ENCODE results near the gene HOMER2.
"Not testable (repeated sequence)": the region's sequence is repeated elsewhere in the genome, so short reads cannot be mapped to it uniquely, and the experiment has no call there.

The HOMER2 gene

DNA sequence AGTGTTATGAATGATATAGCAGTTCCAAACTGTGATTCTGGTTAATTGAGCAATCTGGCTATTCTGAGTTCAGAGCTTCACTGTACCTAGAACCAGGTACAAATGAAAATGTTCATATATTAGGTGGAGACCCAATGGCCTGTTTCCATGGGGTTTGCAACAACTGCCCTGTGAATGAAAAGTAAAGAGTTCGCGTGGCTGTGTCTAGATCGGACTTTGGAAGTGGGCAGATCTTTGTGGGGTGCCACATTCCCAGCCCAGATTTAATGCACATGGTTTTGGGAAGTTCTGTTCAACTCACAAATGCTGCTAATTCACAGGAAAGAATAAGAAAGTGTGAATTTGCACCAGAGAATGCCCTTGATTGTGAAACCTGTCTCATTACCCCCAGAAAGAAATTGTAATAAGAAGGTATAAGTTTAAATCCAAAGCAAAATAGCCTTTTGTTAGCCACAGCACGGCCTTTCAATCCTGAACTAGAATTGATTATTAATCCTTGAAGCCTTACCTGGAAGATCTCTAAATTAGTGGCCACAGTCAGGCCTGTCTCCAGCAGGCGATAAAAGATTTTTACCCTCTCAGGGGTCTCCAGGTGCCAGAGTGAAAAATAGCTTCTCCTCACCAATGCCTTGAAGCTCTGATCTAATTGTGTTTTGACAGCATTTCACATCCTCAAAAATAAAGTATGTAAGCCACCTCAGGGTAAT, 120.5 kb downstream of the HOMER2 start:
- no peak for DNase-seq (ENCODE audit: low read depth)

DNA sequence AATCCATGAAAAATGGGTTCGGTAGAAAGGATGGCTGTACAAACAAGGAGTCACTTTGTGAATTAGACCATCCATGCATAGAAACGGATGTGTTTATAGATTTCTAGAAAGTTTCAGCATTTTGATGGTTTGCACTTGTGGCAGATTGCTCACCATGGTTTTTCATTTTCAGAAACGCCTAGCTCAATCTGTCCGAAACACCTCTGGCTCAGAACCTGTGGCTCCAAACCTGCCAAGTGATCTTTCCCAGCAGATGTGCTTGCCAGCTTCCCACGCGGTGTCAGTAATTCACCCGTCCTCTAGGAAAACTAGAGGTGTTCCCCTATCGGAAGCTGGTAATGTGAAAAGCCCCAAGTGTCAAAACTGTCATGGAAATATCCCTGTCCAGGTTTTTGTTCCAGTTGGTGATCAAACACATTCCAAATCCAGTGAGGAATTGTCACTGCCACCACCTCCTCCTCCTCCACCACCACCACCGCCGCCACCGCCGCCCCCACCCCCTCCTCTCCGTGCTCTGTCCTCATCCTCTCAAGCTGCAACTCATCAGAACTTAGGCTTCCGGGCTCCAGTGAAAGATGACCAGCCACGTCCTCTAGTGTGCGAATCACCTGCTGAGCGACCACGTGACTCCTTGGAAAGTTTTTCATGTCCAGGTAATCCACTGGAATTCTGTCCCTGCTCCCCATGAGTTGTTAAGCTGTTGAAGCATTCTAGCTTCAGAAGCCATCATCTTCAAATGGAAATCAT, 121.9 kb downstream of the HOMER2 start:
- no peak for DNase-seq (ENCODE audit: low read depth)

DNA sequence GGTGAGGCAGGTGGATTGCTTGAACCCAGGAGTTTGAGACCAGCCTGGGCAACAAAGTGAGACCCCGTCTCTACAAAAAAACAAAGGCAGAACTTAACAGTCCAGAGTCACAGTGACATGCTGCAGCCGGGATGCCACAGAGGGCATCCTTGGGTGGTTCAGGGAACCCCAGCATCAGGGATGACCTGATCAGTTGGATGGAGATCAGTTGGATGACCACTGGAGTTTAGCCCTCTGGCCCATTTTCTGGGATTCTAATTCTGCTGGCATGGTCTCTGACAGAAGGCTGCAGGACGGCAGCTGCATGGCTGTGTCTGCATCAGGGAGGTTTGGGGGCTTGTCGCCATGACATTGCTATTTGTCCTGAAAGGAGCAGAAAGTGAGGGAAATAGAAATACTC, 123.3 kb downstream of the HOMER2 start:
- no peak for DNase-seq (ENCODE audit: low read depth)

- peak; percentile 78 for DNase-seq (ENCODE audit: low read depth)
Observed at GRCh38 chr15:82828075-82828474, 124.4 kb downstream of the HOMER2 start.

DNA sequence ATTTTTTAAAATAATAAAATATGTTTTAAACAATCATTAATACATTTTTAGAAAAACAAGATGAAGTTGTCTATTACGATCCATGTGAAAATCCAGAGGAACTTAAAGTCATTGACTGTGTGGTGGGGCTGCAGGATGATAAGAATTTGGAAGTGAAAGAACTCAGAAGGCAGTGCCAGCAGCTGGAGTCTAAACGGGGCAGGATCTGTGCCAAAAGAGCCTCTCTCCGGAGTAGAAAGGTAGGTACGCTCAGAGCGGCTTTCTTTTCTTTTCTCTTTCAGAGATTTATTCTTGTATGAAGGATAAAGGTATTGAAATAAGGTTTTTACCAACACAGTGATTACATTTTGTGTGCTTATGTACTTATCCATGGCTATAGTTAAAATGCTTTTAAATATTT, 129.5 kb downstream of the HOMER2 start:
- DNase-seq (ENCODE audit: low read depth) = no peak

- DNase-seq (ENCODE audit: low read depth) = not testable (repeated sequence)
Observed at GRCh38 chr15:82821851-82822250, 130.7 kb downstream of the HOMER2 start.

- not testable (repeated sequence) for DNase-seq (ENCODE audit: low read depth)
Observed at GRCh38 chr15:82821396-82821795, 131.1 kb downstream of the HOMER2 start.

DNA sequence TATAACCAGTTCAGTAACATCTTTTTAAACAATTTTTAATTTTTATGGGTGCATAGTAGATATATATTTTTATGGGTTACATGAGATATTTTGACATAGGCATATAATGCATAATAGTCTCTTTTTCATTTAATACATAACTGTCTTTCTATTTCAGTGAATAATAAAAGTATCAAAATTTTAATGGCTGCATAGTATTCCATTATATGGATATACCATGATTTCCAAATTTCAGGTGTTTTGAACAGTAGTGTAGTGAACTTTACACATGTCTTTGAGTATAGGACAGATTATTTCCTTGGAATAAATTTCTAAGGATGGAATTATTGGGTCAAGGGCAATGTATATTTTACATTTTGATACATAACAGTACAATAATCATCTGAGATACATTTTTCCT, 132.4 kb downstream of the HOMER2 start:
- no peak for DNase-seq (ENCODE audit: low read depth)

GRCh38 chr15:82812994-82813393, 139.5 kb downstream of the HOMER2 start:
- no peak for DNase-seq (ENCODE audit: low read depth)

DNA sequence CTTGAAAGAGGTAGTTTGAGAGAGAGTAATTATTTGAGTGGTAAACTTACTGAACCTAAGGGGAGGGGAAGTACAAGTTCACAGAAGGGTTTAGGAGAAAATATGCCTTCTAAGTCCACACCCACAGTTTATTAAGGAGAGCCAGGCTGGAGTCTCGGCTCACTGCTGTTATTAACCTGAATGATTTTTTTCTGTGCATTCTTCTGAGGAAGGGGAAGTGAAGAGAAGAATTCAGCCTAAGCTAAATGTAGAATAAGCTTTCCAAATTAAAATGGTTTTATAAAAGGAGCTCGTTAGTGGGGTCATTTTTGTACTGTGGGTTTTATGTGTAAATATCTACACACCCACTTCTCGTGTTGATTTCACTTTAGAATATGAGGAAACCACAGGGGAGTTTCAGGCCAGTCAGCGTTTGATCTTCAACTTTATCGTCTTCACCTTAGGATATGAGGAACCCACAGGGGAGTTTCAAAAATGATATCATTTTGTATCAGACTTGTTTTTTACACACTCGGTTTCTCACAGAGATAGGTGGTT, 141.6 kb downstream of the HOMER2 start:
- DNase-seq (ENCODE audit: low read depth) = no peak

DNA sequence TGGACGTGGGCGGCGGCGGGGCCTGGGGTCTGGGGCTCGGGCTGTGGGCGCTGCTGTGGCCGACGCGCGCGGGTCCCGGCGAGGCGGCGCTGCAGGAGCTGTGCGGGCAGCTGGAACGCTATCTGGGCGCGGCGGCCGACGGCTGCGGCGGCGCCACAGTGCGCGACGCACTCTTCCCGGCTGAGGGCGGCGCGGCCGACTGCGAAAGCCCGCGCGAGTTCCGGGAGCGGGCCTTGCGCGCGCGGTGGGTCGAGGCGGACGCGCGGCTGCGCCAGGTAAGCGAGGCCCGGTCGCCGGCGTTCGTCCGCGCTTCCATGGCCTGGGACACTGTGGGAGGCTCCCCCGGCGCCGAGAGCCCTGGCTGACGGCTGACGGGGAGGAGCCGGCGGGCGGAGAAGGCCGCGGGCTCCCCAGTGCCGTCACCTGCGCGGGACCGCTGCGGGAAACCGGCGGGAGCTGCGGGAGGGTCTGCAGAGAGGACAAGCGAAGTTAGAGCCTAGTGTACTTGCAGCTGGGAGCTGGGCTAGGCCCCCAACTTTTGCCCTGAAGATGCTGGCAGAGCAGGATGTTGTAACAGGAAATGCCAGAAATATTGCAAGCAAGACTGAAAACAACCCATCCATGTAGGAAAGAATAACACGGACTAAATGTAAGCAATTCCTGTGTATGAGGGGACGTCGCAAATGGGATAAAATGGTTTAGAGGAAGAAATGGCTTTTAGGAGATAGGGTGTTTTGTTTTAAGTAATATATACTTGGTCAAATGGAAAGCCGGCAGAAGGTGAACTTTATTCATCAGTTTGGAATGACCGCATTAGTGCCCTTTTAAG, 142.2 kb downstream of the HOMER2 start:
- DNase-seq (ENCODE audit: low read depth) = peak; percentile 81

DNA sequence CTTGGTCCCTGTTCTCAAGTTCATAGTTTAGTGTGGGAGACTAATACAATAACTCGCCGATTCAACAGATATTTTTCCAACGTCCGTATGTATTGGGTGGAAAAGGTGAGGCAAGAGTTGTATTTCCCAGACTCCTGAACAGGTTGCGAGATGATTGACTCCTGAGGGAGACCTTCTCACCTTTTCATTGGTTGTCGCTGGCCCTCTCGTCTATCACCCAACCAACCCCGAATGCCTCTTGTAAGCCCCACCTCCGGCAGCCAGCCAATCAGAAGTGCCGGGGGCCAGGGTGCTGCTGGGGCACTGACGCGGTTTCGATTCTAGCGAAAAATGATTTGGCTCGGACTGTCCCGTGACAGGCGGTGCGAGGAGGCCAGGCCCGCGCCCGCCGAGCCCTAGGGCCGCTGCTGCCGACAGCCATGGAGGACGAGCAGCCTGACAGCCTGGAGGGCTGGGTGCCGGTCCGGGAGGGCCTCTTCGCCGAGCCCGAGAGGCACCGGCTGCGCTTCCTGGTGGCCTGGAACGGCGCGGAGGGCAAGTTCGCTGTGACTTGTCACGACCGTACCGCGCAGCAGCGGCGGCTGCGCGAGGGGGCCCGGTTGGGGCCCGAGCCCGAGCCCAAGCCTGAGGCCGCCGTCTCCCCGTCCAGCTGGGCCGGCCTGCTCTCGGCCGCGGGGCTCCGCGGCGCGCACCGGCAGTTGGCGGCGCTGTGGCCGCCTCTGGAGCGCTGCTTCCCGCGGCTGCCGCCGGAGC, 143.0 kb downstream of the HOMER2 start, which contains the start of gene WHAMM:
Gene WHAMM, plus strand, starts transcription at position 321 of the 753 bp plus-strand sequence. Its CDS starts 99 bp downstream, at position 420.
- peak; percentile 99 for DNase-seq (ENCODE audit: low read depth)

- DNase-seq (ENCODE audit: low read depth) = no peak
Observed at GRCh38 chr15:82808634-82809041, 143.9 kb downstream of the HOMER2 start.

- no peak for DNase-seq (ENCODE audit: low read depth)
Observed at GRCh38 chr15:82807920-82808633, 144.4 kb downstream of the HOMER2 start.

DNA sequence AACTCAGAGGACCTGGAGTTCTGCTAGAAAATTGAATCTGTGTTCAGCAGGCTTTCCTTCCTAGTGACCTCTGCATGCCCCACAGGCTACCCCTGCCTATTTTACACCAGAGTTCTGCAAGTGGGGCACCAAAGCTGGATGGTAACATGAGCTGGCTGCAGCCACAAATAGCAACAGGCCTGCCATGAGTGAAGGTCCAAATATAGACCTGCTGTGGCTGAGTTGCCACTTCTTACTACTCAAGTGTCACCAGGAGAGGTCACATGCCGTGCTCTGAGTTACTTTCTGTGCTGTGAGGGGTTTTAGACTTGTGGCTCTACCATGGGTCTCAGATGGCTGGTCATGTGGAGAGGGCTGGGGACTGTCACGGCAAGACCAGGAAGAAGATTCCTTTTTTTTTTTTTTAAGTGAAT, 146.5 kb downstream of the HOMER2 start, which contains the start of gene FSD2:
Gene FSD2, minus strand, starts transcription at position 76 of the 413 bp plus-strand sequence. CDS start 18,679 bp downstream, outside the sequence.
- DNase-seq (ENCODE audit: low read depth) = no peak

GRCh38 chr15:82804575-82804949, 148.0 kb downstream of the HOMER2 start:
- no peak for DNase-seq (ENCODE audit: low read depth)

DNA sequence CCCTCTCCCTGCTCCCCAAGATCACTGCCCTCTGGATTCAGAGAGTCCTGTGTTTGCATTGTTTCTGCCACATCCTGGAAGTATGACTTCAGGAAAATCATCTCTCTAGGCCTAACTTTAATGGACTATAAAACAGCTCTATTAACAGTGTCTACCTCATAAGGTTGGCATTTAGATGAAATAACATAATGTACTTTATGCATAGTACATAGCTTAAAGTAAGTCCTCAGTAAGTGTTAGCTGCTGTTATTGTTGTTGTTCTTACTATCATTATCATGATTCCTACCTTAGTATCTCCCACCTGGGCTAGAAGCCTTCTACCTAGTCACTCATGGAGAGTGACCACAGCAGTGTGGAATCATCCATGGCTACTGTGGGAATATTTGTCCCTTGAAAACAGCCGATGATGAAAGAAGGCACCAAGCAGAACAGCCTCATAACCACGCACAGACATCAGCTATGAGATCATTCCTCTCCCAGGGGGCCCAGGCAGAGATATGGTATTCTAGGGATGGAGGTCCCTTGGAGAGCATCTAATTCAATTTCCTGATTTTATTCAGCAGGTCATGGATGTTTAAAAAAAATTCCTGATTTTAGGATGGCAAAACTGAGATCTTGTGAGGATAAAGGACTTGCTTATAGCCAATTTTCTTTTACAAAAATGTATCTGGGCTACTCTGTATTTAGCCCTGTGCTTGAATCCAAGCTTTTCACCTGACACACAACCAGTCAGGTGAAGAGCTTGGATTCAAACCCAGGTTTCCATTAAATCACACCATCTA, 148.5 kb downstream of the HOMER2 start:
- DNase-seq (ENCODE audit: low read depth) = no peak

DNA sequence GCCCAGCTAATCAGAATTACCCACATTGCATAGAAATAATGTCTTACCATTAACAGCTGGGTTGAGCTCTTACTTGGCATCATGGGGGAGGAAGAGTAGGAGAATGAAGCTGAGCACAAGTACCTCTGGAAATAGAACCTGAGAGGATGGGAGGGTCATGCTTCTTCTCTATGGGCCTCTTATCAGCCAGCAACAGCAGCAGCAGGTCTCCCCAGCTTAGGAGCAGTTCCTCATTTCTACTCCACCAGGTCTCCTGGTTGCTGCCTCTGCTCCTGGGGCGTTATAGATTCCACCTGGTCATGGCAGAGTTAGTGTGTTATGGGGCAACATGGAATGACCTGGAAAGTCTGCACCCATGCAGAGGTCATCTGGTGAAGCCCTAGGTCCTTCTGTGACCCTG, 150.0 kb downstream of the HOMER2 start:
- no peak for DNase-seq (ENCODE audit: low read depth)

GRCh38 chr15:82799183-82799841, 153.2 kb downstream of the HOMER2 start:
- no peak for DNase-seq (ENCODE audit: low read depth)

Measured in fibroblast of gingiva (primary cell).